HG03095 (cell line): ENCODE results near the gene GPSM1.

Source experiments
- ATAC-seq: cut with Tn5 transposase; IDR thresholded peaks from one replicate; pipeline ENCODE4 v1.9.1; 2021; ENCODE audit warnings: moderate library complexity; ENCODE audit not compliant: unreplicated experiment

GPSM1 gene

DNA sequence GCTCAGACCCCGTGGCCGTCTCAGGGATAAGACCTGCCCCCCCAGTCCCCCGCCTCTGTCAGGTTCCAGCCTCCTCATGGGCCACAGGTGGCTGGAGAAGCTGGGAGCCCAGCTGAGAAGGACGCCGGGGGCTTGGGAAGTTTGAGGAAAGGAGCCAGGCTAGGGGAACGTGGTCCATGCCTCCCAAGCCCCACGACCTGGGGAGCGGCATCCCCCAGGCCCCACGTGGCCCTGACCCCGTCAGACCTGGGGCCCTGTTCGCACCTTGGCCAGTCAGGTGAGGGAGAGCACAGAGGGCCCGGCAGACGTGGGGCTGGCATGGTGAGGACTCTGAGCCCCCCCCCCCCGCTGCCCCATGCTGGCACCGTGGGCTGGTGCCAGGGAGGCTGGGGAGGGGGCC is 3.7 kb downstream of the GPSM1 start:
- no peak for ATAC-seq

GRCh38 chr9:136331556-136332481 is 4.5 kb downstream of the GPSM1 start:
- ATAC-seq, result no peak

GRCh38 chr9:136332482-136332983 is 5.2 kb downstream of the GPSM1 start:
- no peak for ATAC-seq

DNA sequence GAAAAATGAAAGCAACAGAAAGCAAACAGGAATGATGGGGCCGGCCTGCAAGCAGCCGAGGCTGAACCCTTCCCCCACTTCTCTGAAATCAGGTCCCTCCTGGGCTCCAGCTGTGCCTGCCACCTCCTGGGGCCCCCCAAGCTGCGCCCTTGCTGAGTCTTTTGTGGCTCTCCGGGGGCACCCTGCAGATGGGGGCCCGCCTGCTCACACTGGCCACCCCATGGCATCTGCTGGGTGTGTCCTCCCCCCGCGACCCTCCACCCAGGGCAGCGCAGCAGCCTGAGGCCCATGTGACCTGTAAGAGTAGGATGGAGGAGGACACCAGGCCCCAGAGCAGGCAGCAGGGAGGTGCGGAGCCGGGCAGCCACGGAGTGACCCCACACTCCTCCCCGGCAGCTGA is 5.7 kb downstream of the GPSM1 start:
- no peak for ATAC-seq

DNA sequence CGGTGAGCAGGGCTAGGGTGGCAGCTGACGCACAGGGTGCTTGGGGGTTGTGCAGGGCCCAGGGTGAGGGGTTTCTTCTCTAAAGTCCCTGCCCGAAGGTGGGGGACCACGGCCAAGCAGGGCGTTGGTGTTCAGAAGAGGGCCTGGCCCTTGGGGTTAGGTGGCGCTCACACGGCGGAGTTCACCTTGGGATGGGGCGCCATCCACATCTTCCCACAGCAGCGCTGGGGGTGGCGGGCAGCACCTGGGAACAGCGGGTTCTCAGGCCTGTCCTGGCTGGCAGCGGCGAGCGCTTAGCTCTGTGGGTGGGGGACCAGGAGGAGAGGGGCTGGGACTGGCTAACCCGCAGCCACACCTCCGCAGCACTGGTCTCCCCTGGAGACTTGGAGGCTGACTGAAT is 6.1 kb downstream of the GPSM1 start:
- no peak for ATAC-seq

DNA sequence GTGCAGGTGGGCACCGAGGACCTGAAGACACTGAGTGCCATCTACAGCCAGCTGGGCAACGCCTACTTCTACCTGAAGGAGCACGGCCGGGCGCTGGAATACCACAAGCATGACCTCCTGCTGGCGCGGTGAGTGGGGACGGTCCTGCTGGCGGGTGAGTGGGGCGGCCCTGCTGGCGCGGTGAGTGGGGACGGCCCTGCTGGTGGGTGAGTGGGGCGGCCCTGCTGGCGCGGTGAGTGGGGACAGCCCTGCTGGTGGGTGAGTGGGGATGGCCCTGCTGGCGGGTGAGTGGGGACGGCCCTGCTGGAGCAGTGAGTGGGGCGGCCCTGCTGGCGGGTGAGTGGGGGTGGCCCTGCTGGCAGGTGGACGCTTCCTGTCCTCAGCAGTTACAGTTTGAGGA is 7.2 kb downstream of the GPSM1 start:
- no peak for ATAC-seq

DNA sequence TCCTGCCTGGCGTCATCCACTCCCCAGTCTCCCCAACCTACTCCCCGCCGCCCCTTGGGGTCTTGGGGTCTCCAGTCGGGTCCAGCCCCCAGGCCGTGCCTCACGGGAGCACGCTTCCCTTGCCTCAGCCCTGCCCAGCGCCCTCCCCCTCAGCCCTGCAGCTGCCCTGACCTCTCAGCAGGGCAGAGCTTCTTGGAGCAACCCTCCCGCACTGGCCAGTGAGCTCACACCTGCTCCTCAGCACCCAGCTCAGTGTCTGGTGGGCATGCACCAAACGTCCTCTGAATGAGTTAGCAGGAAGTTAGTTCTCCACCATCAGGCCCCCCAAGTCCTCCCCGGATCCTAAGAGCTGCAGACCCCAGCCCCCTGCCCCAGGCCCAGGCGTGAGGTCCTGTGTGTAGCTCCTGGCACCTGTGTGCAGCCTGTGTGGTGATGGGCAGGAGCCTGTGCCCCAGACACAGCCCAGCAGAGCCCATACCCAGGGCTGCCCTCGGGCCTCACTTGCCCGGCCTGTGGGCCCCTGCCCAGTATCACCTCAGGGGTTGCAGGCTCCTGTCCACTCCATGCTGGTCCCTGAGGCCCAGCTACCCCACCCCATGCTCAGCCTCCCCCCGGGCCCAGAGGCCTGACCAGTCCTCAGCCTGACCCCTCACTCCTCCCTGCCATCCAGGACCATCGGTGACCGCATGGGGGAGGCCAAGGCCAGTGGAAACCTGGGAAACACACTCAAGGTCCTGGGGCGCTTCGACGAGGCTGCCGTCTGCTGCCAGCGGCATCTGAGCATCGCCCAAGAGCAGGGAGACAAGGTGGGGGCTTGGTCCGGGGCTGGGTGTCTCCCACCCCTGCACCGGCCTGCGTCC is 8.2 kb downstream of the GPSM1 start:
- ATAC-seq, result no peak

- no peak for ATAC-seq
Observed at GRCh38 chr9:136336156-136336870, 9.0 kb downstream of the GPSM1 start.

DNA sequence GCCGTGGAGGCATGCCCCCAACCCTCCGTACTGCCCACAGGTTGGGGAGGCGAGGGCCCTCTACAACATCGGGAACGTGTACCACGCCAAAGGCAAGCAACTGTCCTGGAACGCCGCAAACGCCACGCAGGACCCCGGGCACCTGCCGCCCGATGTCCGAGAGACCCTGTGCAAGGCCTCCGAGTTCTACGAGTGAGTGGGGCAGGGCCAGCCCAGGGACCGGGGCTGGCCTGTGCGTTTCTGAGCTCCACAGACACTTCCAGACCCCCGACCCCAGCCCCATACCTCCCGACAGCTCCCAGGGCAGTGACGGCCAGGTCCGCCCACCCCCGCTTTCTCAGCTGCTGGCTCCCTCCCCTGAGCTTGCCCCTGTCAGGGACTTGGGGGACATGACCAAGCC is 9.5 kb downstream of the GPSM1 start:
- ATAC-seq, result no peak

DNA sequence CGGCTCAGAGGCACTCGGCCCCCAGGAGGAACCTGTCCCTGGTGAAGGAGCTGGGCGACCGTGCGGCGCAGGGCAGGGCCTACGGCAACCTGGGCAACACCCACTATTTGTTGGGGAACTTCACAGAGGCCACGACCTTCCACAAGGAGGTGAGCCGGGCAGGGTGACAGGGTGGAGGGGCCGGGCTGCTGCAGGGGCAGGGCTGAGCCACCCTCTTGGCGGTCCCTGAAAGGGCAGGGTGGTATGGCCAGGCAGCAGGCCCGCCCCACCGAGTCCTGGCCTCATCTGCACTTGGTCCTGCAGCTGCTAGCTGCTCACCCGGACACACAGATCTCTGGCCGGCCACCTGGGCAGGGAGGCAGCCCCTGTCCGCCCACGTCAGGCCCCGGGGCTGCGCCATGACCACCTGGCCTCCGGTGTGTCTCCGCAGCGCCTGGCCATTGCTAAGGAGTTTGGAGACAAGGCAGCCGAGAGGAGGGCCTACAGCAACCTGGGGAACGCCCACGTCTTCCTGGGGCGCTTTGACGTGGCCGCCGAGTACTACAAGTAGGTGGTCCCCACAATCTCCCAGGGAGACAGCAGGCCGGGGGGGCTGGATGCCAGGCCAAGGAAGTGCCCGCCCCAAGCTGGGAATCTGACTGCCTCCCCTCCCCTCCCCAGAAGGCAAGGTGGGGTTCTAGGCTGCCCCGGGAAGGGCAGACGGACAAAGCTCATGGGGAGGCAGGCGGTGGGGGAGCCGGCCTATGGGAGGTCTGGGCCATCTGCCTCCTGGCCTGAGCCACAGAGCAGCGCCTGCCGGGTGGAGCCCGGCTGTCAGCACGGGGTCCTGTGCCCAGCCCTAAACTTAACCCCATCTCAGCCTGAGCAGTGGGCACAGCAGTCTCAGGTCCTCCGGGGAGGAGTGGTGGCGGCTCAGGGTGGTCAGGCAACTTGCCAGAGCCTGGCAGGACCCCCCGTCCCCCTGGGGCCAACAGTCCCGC is 10.4 kb downstream of the GPSM1 start:
- no peak for ATAC-seq

DNA sequence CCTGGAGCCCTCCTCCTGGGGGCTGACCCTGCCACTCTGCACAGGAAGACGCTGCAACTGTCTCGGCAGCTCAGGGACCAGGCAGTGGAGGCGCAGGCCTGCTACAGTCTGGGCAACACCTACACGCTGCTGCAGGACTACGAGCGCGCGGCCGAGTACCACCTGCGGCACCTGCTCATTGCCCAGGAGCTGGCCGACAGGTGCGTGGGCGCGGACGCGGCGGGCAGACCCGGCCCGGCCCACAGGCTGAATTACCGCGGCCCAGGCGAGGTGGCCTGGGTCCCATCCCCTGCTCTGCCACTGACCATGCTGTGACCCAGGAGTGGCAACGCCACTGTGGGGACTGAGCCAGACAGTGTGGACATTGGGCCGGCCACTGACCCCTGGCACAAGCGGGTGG is 11.2 kb downstream of the GPSM1 start:
- no peak for ATAC-seq

GRCh38 chr9:136339173-136339957 is 12.0 kb downstream of the GPSM1 start:
- ATAC-seq, result no peak

GRCh38 chr9:136339958-136340310 is 12.6 kb downstream of the GPSM1 start:
- ATAC-seq, result no peak

- no peak for ATAC-seq
Observed at GRCh38 chr9:136340356-136341041, 13.2 kb downstream of the GPSM1 start.

GRCh38 chr9:136341042-136341655 is 13.8 kb downstream of the GPSM1 start:
- ATAC-seq, result no peak

GRCh38 chr9:136341769-136342168 is 14.4 kb downstream of the GPSM1 start:
- ATAC-seq, result no peak

DNA sequence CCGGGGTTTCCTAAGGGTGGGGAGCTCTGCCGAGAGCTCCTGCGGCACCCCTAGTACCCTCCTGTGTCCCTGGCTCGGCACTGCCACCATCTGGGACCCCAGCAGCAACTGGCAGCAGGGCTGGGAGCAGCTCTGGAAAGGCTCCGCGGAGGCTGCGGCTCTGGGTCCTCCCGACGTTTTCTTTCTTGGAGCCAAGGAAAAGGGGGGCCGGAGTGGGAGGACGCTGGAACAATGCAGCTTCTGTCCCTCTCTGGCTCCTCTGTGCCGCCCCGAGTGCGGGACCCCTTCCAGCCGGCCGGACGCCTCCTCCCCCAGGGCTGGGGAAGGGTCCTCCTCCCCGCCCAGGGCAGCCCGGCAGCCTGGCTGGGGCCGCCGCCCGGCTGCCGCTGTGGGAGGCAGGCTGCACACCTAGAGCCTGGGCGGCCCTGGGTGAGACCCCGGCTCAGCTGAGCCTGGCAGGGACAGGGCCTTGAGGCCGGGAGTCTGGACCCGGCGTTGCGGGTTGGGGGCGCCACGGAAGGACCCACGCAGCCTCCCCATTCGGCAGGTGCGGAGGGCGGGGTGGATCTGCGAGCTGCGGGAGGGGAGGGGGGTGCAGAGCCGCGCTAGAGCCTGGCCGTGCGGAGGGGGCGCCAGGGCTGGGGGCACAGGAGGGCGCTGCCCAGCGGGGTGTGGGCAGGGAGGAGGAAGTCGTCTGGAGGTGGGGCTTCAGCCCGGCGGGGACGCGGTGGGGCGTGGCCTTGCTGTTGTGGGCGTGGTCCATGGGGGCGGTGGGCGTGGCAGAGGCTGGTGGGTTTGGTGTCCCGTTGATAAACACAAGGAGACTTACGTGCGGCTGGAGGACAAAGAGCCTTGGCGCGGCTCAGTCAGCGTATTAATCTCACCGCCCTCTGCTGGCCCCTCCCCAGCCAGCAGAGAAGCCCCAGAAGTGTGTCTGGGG is 15.1 kb downstream of the GPSM1 start:
- no peak for ATAC-seq
